NCI-H128 (cell line): ENCODE data around the gene ATXN2.
"Not testable (repeated sequence)": the region's sequence is repeated elsewhere in the genome, so short reads cannot be mapped to it uniquely, and the experiment has no call there.

Source experiments
- DNase-seq: peaks from one replicate; lab custom pipeline; 2025; ENCODE audit not compliant: unreplicated experiment; lab: John Stamatoyannopoulos, UW

ATXN2 gene

DNA sequence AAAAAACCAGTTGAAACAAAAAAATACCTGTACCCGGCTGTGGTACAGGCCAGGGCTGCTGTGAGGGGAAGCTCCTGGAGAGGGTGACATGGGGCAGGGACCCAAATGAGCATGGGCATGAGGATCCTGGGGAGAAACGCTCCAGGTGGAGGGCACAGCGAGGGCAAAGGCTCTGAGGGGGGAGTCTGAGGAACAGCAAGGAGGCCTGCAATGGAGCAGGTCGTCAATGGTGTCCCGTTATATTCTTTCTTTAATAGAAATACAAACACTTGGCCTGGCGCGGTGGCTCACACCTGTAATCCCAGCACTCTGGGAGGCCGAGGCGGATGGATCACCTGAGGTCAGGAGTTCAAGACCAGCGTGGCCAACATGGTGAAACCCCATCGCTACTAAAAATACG lies 1.9 kb upstream of the ATXN2 start:
- not testable (repeated sequence) for DNase-seq

DNA sequence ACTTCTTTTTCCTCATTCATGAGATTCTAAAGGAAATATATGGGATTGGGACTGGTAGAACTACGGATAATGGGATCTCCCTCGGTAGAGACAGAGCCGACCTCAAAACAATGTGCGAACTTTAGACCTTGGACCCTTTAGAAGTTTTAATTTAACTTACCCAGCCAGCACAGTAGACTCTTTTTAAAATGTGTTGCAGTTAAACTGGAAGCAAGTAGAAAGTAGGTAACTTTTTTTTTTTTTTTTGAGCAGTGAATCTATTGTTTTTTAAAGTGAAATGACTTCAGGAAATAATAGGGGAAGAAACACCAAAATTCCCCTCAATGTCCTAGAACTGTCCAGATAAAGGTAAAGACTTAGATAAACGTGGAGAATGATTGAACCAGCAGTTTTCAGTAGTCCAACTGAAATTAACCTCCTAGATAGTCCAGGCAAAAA lies 1.1 kb upstream of the ATXN2 start:
- DNase-seq: no peak

DNA sequence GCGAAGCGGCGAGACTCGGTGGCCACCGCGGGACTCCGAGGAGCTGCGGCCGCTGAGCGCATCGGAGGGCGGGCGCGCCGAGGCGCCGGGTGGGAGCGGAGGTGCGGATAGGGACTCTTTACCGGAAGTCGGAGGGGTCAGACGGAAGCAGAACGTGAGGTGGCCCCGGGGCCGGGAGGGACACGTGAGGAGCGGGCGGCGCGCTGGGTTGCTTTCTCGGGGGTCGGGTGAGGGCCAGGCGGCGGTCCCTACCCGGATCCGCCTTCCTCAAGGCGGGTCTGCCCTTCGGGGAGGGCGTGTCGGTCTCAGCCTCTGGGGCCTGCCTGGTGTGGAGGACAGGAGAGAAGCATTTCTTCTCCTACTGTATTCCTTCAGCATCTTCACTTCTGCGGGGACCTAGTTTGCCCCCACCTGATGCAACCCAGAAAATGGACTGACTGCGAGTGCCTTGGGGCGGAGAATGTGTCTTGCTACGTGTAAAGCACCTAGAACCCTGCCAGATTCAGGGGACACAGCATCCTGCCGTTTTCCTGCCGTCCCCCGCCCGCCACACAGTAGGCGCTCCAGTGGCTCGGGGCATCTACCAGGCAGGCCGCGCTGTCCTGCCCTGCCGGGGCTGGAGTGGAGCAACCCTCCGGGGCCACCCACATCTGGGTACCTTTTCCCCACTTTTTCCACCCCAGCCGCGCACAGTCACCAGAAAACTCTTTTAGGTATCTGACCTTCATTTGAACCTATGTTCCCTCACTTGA lies 514 bp upstream of the ATXN2 start:
- DNase-seq: peak; percentile 72

DNA sequence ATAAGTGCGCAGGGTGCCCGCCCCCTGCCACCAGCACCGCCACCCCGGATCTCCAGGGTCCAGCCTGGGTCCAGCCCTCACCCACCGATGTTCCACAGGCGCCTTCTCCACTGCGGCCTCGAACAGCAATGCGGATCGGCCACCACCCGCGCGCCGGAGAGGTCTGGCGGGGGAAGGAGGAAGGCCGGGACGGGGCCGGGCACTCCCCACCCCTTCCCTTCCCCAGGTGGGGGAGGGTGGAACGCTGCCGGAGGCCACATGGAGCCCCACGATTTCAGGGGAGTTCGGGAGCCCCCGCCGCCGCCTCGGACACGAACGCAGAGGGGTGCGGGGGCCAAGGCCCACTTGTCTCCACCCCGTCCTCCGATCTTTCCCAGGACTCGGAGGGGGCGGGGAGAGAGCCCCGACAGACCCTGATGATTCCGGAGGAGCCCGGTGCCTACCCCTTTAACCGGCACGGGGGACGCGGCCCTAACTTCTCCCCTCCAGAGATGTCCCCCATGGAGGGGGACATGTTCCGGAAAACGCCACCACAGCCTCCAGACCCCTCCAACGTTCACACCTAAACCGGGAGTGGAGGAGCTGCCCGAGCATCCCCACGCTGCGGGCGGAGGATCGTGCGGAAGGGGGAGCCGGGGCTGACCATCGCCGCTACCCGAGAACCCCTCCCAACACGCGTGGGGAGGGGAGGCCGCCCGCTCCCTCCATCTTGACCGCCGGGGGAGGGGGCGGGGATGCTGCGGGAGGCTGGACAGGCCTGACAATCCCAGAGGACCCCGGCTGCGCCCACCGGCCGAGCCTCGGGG lies 1.1 kb downstream of the ATXN2 start:
- DNase-seq: no peak

DNA sequence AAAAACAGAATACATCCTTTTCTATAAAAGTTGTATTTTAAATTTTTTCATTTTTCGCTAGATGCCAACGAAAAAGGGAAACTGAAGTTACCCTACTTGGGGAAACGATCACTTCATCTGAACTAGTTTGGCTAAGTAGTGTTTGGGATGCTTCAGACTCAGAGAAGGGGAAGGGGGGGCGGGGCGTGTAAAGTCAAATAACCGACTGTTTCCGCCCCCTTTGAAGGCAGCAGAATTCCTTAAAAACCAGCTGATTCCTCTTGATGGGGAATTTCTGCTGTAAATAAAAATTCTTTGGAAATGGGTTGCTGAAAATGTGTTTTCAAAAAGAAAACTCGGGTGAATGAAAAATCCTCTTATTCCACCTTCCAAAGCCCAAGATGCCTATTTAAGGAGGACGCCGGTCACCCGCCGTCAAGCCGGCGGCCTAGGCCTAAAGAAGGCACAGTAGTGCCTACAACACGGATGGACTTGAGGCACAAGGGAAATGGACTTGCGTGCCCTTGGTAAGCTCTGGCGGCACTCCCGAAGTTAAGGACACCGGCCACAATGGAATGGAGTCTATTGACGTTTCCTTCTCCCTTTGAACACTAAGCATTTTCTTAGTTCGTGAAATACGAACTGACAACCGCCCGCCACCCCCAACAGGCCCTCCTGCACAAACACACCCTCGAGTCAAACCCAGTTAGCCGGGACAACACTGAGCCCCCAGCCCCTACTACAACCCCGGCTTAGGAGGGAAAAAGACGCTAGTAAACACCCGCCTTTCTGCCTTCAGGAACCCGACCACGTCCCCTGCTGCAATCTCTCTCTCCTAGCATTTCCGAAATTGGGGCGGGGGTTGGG lies 1.9 kb downstream of the ATXN2 start:
- DNase-seq: no peak

DNA sequence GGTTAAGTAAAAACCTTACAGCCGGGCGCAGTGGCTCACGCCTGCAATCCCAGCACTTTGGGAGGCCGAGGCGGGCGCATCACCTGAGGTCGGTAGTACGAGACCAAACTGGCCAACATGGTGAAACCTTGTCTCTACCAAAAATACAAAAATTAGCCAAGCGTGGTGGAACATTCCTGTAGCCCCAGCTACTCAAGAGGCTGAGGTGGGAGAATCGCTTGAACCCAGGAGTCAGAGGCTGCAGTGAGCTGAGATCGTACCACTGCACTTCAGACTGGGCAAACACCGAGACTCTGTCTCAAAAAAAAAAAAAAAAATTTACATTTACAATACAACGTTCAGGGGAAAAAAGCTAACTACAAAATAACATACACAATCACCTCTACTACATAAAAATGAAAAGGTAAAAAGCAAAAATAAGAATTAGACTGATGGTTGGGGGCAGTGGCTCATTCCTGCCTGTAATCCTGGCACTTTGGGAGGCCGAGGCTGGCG lies 3.7 kb downstream of the ATXN2 start:
- DNase-seq: not testable (repeated sequence)

DNA sequence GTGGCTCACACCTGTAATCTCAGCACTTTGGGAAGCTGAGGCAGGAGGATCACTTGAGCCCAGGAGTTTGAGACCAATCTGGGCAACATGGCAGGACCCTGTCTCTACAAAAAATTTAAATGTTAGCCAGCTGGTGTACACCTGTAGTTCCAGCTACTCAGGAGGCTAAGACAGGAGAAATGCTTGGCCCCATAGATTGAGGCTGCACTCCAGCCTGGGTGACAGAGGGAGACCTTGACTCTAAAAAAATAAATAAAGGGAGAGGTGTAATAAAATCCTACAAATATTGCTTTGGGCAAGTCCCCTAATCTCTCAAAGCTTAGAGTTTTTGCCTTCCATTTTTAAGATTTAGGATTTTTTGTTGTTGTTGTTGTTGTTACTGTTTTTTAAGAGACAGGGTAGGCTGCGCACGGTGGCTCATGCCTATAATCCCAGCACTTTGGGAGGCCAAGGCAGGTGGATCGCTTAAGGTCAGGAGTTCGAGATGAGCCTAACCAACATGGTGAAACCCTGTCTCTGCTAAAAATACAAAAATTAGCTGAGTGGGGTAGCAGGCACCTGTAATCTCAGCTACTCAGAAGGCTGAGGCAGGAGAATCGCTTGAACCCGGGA lies 7.6 kb downstream of the ATXN2 start:
- DNase-seq: not testable (repeated sequence)

DNA sequence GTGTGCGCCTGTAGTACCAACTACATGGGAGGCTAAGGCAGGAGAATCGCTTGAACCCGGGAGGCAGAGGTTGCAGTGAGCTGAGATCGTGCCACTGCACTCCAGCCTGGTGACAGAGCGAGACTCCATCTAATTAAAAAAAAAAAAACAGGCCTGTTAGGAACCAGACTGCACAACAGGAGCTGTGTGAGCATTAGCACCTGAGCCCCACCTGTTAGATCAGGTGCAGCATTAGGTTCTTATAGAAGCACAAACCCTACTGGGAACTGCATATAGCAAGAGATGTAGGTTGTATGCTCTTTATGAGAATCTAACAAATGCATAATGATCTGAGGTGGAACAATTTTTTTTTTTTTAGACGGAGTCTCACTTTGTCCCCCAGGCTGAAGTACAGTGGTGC lies 8.6 kb downstream of the ATXN2 start:
- DNase-seq: no peak

DNA sequence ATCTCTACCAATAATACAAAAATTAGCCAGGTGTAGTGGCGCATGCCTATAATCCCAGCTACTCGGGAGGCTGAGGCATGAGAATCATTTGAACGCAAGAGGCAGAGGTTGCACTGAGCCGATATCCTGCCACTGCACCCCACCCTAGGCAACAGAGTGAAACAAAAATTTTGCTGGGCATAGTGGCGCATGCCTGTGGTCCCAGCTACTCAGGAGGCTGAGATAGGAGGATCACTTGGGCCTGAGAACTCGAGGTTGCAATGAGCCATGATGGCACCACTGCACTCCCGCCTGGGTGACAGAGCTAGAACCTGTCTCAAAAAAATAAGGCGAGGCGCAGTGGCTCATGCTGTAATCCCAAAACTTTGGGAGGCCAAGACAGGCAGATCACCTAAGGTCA lies 9.5 kb downstream of the ATXN2 start:
- DNase-seq: no peak

DNA sequence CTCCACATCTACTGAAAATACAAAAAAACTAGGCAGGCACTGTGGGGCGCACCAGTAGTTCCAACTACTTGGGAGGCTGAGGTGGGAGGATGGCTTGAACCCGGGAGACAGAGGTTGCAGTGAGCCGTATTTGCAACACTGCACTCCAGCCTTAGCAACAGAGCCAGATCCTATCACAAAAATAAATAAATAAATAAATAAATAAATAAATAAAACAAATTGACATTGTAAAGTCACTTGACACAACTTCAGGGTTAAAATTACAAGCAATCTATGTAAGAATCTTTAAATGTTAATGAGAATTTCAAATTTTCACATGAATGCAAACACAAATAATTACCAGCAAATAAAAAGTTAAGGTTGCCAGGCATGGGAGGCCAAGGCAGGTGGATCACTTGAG lies 11.1 kb downstream of the ATXN2 start:
- no peak for DNase-seq

DNA sequence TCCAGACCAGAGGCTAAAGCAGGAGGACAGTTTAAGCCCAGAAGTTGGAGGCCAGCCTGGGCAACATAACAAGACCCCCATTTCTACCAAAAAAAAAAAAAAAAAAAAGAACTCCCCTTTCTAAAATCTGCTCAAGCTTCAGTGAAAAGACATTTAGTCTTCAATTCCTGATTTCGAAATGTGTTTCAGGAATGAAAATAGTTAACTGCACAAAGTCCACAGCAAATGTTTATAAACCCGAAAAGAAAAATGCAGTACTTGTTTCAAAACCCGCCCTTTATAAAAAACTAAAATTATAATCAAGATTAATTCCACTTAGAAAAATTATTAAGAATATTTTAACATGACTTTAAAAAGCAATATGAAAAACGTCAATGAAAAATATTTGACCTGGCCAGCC lies 12.1 kb downstream of the ATXN2 start:
- DNase-seq: no peak

DNA sequence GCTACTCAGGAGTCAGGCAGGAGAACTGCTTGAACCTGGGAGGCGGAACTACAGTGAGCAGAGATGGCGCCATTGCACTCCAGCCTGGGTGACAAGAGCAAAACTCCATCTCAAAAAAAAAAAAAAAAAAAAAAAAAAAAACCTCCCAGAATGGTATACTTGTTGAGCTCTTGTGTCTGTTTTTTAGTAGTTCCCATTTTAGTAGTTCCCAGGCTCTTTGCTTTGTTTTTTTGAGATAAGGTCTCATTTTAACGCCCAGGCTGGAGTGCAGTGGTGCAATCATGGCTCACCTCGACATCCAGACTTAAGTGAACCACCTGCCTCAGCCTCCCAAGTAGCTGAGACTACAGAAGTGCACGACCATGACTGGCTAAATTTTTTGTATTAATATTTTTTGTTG lies 13.4 kb downstream of the ATXN2 start:
- DNase-seq: no peak

DNA sequence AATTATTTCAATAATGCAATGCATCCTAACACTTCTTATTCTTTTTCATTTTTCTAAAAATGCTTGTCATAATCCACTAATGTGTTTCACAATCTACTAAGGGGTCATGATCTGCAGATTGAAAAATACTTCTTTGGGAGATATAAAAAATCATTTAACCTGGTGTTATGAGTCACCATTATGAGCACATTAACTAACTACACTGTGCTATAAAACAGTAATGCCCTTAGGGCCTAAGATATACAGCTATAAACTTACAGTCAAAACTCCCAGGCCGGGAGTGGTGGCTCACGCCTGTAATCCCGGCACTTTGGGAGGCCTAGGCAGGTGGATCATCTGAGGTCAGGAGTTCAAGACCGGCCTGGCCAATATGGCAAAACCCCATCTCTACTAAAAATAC lies 14.2 kb downstream of the ATXN2 start:
- DNase-seq: no peak

DNA sequence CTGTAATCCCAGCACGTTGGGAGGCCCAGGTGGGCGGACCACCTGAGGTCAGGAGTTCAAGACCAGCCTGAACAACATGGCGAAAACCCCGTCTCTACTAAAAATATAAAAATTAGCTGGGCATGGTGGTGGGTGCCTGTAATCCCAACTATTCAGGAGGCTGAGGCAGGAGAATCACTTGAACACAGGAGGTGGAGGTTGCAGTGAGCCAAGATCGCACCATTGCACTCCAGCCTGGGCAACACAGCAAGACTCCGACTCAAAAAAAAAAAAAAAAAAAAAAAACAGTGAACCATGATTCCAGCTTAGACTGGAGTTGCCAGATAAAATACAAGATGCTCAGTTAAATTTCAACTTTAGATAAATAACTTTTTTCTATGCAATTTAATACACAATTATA lies 15.6 kb downstream of the ATXN2 start:
- DNase-seq: not testable (repeated sequence)

DNA sequence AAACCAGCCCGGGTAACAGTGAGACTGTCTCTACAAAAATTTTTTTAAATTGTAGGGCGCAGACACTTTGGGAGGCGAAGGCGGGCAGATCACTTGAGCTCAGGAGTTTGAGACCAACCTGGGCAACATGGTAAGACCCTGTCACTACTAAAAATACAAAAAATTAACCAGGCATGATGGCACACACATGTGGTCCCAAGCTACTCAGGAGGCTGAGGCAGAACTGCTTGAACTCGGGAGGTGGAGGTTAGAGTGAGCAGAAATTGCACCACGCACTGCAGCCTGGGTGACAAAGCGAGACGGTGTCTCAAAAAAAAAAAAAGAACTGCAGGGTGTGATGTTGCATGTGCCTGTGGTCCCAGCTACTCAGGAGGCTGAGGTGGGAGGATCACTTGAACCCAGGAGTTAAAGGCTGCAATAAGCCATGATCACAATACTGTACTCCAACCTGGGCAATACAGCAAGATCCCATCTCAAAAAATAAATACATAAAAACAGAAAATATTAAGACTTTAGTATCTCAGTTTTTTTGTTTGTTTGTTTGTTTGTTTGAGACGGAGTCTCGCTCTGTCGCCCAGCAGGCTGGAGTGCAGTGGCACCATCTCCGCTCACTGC lies 16.9 kb downstream of the ATXN2 start:
- DNase-seq: no peak

DNA sequence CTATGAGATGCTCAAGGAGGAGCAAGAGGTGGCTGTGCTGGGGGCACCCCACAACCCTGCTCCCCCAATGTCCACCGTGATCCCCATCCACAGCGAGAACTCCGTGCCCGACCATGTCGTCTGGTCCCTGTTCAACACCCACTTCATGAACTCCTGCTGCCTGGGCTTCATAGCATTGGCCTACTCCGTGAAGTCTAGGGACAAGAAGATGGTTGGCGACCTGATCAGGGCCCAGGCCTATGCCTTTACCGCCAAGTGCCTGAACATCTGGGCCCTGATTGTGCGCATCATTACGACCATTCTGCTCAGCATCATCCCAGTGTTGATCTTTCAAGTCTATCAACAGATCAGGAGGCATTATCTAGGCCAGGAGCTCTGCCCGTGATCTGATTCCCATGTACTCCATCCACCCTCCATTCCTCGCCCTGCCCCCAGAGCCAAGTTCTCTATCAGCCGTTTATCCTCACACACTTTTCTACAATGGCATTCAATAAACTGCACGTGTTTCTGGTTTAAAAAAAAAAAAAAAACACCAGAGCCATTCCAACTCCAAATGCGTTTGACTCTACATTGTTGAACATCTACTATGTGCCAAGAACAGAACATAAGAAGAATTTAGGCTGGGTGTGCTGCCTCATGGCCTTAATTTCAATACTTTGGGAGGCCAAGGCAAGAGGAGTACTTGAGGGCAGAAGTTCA lies 17.5 kb downstream of the ATXN2 start:
- DNase-seq: no peak

DNA sequence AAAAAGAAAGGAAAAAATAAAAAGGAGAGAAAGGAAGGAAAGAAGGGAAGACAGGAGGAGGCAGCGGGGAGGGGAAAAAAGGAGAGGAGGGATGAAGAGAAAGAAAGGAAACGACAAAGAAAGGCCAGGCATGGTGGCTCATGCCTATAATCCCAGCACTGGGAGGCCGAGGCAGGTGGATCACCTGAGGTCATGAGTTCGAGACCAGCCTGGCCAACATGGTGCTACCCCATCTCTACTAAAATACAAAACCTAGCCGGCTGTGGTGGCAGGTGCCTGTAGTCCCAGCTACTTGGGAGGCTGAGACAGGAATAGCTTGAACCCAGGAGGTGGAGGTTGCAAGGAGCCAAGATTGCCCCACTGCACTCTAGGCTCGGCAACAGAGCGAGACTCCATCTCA lies 18.4 kb downstream of the ATXN2 start:
- DNase-seq: no peak

DNA sequence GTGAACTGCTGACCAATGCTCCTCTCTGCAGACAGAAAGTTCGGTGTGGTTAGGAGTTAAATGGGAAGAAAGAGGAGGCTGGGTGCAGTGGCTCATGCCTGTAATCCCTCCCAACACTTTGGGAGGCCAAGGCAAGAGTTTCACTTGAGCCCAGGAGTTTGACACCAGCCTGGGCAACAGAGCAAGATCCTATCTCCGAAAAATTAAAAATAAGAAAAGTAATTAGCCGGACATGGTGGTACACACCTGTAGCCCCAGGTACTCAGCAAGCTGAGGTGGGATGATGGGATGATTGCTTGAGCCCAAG lies 19.0 kb downstream of the ATXN2 start:
- no peak for DNase-seq

DNA sequence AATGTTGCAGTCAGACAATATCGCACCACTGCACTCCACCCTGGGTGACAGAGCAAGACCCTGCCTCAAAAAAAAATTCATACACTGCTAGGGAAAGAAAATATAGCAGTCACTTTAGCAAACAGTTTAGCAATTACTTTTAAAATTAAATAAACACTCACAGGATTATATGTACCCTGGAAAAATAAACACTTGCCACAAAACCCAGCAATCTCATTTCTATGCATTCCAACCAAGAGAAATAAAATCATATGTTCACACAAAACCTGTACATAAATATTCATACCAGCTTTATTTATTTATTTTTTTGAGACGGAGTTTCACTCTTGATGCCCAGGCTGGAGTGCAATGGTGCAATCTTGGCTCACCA lies 20.2 kb downstream of the ATXN2 start:
- DNase-seq: no peak

DNA sequence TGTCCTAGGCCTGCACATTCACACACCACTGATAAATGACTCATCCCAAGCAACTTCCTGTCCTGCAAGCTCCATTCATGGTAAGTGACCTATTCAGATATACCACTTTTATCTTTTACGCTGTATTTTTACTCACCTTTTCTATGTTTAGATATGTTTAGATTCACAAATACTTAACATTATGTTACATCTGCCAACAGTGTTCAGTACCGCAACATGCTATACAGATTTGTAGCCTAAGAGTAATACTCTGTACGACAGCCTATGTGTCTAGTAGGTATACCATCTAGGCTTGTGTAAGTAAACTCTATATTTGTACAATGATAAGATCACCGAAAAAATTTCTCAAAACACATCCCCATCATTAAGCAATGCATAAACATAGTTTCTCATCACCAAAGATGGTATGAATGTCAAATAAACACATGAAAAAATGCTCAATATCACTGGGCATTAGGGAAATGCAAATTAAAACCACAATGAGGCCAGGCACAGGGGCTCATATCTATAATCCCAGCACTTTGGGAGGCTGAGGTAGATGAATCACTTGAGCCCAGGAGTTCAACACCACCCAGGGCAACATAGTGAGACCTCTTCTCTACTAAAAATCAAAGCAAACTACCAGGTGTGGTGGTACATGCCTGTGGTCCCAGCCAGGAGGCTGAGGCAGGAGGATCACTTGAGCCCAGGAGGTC lies 20.7 kb downstream of the ATXN2 start:
- no peak for DNase-seq
